Activated naive CD8-positive, alpha-beta T cell treated with anti-CD3 and anti-CD28 coated beads for 36 hours (primary cell): Measurements from ENCODE around the gene TACR1. TPM values are rescaled to one million over a fixed set of nuclear protein-coding genes. Genes with fewer than 3 reads are reported as not detected.

Source experiments
- DNase-seq: peaks from one replicate; pipeline ENCODE4 v3.0.0; 2021
- H3K27ac Mint-ChIP-seq: one replicate; pipeline ENCODE4 v1.8.0; 2022; ENCODE audit warnings: mild to moderate bottlenecking, moderate library complexity, mixed read lengths
- H3K27me3 Mint-ChIP-seq: one replicate; pipeline ENCODE4 v1.8.0; 2022; ENCODE audit warnings: mild to moderate bottlenecking, mixed read lengths
- H3K36me3 Mint-ChIP-seq: one replicate; pipeline ENCODE4 v1.8.0; 2021; ENCODE audit warnings: mild to moderate bottlenecking, mixed read lengths
- H3K4me1 Mint-ChIP-seq: one replicate; pipeline ENCODE4 v1.8.0; 2021; ENCODE audit warnings: mixed read lengths
- H3K4me3 Mint-ChIP-seq: one replicate; pipeline ENCODE4 v1.8.0; 2022; ENCODE audit warnings: mild to moderate bottlenecking, moderate library complexity, mixed read lengths
- H3K9me3 Mint-ChIP-seq: one replicate; pipeline ENCODE4 v1.8.0; 2022; ENCODE audit warnings: mixed read lengths
- total RNA-seq, 2 experiments: library from RNA; stranded (reverse); gene quantifications; one replicate each; pipeline ENCODE4 v1.2.3, GENCODE V29; 2021

The TACR1 gene
- total RNA-seq, 2 experiments from 2014 or later: not detected

DNA sequence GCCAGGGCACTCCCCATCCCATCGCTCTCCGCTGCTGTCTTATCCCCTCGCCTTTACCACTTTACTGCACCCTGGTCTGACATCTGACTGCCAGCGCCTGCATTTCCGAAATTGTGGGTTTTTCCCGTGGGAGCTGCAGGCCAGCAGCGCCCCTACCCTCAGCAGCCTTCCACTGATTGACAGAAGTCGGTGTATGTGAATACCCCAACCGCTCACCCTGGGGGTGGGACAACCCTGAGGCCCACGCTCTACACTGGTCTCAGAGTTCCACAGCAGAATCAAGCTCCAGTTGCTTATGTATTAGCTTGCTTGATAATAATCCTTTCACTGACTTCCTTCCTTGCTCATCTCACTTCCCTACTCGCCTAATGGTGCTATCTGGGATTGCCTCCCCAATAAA, 178.8 kb downstream of the TACR1 start:
- Mint-ChIP-seq H3K27me3 (no peaks in the 10 kb centered on the region), H3K9me3 (no peaks in the 10 kb centered on the region), H3K4me3 (no peak overlapping the region), H3K4me1 (no peaks in the 10 kb centered on the region), H3K36me3 (no peaks in the 10 kb centered on the region), H3K27ac (no peak overlapping the region)
- no peak for DNase-seq

- Mint-ChIP-seq H3K36me3 (no peaks in the 10 kb centered on the region), H3K4me3 (no peak overlapping the region), H3K4me1 (no peaks in the 10 kb centered on the region), H3K27ac (no peak overlapping the region), H3K27me3 (no peaks in the 10 kb centered on the region), H3K9me3 (peaks cover under 1% of the 10 kb centered on the region)
- DNase-seq: no peak
Measured at GRCh38 chr2:75019790-75020189, 179.5 kb downstream of the TACR1 start.

GRCh38 chr2:75018162-75018561, 181.2 kb downstream of the TACR1 start:
- Mint-ChIP-seq H3K27ac (no peak overlapping the region), H3K27me3 (no peaks in the 10 kb centered on the region), H3K36me3 (no peaks in the 10 kb centered on the region), H3K9me3 (peaks cover 7% of the 10 kb centered on the region), H3K4me1 (no peaks in the 10 kb centered on the region), H3K4me3 (no peak overlapping the region)
- DNase-seq: no peak

GRCh38 chr2:75012080-75012479, 187.2 kb downstream of the TACR1 start:
- no peaks in the 10 kb centered on the region for H3K36me3 Mint-ChIP-seq
- H3K27me3 Mint-ChIP-seq: no peaks in the 10 kb centered on the region
- H3K9me3 Mint-ChIP-seq: peaks cover 7% of the 10 kb centered on the region
- H3K4me3 Mint-ChIP-seq: no peak overlapping the region
- H3K27ac Mint-ChIP-seq: no peak overlapping the region
- DNase-seq: no peak
- H3K4me1 Mint-ChIP-seq: no peaks in the 10 kb centered on the region

DNA sequence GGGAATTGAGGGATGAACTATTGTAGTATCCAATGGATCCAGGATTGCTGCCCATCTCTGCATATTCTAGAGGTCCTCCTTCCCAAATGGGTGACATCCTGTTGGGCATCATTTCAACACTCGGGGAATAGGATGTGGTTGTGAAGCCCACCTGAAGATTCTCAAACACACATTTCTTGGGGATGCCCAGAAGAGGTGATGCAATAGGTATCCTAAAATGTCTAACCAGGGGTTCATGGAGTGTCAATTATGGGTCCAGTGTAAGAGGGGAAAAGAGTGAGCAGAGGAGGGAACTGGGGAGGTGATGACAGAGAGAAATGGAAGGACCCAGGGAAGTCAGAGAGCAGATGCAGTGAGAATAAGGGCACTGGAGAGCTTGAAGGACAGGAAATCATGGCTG, 188.7 kb downstream of the TACR1 start:
- DNase-seq: no peak
- Mint-ChIP-seq H3K27me3 (no peaks in the 10 kb centered on the region), H3K4me1 (no peaks in the 10 kb centered on the region), H3K36me3 (peaks cover 3% of the 10 kb centered on the region), H3K9me3 (peaks cover 7% of the 10 kb centered on the region), H3K4me3 (no peak overlapping the region), H3K27ac (no peak overlapping the region)

- Mint-ChIP-seq H3K27ac (no peak overlapping the region), H3K4me1 (no peaks in the 10 kb centered on the region), H3K36me3 (peaks cover 4% of the 10 kb centered on the region), H3K27me3 (no peaks in the 10 kb centered on the region), H3K4me3 (no peak overlapping the region), H3K9me3 (no peaks in the 10 kb centered on the region)
- no peak for DNase-seq
Measured at GRCh38 chr2:75007819-75008218, 191.5 kb downstream of the TACR1 start.

GRCh38 chr2:75007061-75007460, 192.3 kb downstream of the TACR1 start:
- Mint-ChIP-seq H3K9me3 (no peaks in the 10 kb centered on the region), H3K4me1 (no peaks in the 10 kb centered on the region), H3K36me3 (peaks cover 4% of the 10 kb centered on the region), H3K27ac (no peak overlapping the region), H3K27me3 (no peaks in the 10 kb centered on the region), H3K4me3 (no peak overlapping the region)
- no peak for DNase-seq

DNA sequence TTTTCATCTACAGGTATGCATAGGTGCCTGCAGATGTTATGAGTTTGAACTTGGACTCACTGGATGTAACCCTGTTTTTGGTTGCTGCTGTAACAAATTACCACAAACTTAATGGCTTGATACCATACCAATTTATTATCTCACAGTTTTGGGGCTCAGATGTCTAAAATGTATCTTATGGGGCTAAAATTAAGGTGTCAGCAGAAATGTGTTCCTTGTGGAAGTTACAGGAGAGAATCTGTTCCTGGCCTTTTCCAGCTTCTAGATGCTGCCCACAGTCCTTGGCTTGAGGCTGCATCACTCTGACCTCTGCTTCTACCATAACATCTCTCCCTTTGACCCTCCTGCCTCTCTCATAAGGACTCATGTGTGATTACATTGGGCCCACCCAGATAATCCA, 193.3 kb downstream of the TACR1 start:
- H3K36me3 Mint-ChIP-seq: peaks cover 4% of the 10 kb centered on the region

GRCh38 chr2:75003773-75004172, 195.5 kb downstream of the TACR1 start:
- H3K27ac Mint-ChIP-seq: no peak overlapping the region
- no peaks in the 10 kb centered on the region for H3K9me3 Mint-ChIP-seq
- no peak for DNase-seq
- no peaks in the 10 kb centered on the region for H3K4me1 Mint-ChIP-seq
- H3K36me3 Mint-ChIP-seq: peaks cover 4% of the 10 kb centered on the region
- H3K27me3 Mint-ChIP-seq: no peaks in the 10 kb centered on the region
- H3K4me3 Mint-ChIP-seq: no peak overlapping the region

More for the DNA sequence above, 193.3 kb downstream of the TACR1 start:
- Mint-ChIP-seq H3K4me3 (no peak overlapping the region), H3K27me3 (no peaks in the 10 kb centered on the region), H3K9me3 (no peaks in the 10 kb centered on the region), H3K4me1 (no peaks in the 10 kb centered on the region), H3K27ac (no peak overlapping the region)
- DNase-seq: no peak

DNA sequence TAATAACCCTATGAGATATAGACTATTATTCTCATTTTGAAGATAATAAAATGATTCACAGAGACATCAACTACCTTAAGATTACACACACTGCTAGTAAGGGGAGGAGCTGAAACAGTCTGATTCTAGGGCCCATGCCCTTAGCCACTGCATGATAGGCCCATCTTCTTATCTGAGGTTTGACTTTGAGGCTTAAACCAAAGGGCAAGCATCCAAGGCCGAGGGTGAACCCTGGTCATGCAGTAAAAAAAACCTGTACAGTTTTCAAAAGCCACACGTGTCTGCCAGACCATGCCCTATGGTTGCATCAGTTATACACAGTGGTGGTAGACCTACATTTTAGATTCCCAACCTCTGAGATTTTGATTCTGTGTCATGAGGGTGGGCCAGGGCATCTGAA, 196.0 kb downstream of the TACR1 start:
- no peaks in the 10 kb centered on the region for H3K4me1 Mint-ChIP-seq
- no peaks in the 10 kb centered on the region for H3K27me3 Mint-ChIP-seq
- no peak overlapping the region for H3K27ac Mint-ChIP-seq
- H3K9me3 Mint-ChIP-seq: no peaks in the 10 kb centered on the region
- H3K4me3 Mint-ChIP-seq: no peak overlapping the region
- peaks cover 6% of the 10 kb centered on the region for H3K36me3 Mint-ChIP-seq
- no peak for DNase-seq

- H3K4me3 Mint-ChIP-seq: no peak overlapping the region
- peaks cover 13% of the 10 kb centered on the region for H3K36me3 Mint-ChIP-seq
- H3K27me3 Mint-ChIP-seq: no peaks in the 10 kb centered on the region
- DNase-seq: no peak
- no peak overlapping the region for H3K27ac Mint-ChIP-seq
- H3K4me1 Mint-ChIP-seq: no peaks in the 10 kb centered on the region
- H3K9me3 Mint-ChIP-seq: no peaks in the 10 kb centered on the region
Measured at GRCh38 chr2:75002007-75002406, 197.3 kb downstream of the TACR1 start.

GRCh38 chr2:74999468-74999867, 199.9 kb downstream of the TACR1 start:
- no peaks in the 10 kb centered on the region for H3K27me3 Mint-ChIP-seq
- DNase-seq: no peak
- H3K4me1 Mint-ChIP-seq: no peaks in the 10 kb centered on the region
- H3K27ac Mint-ChIP-seq: no peak overlapping the region
- H3K4me3 Mint-ChIP-seq: no peak overlapping the region
- no peaks in the 10 kb centered on the region for H3K9me3 Mint-ChIP-seq
- peaks cover 9% of the 10 kb centered on the region for H3K36me3 Mint-ChIP-seq

Other genes starting within 250 kb of the TACR1 start
- 10 to 100 TPM; 56.0 to 59.9 TPM for gene POLE4, start 240.9 kb downstream of the TACR1 start, total RNA-seq